NCI-H1105 (cell line): ENCODE results near the gene CPLX4.
"Not testable (repeated sequence)": the region's sequence is repeated elsewhere in the genome, so short reads cannot be mapped to it uniquely, and the experiment has no call there.

ENCODE experiments used
- DNase-seq: peaks from one replicate; lab custom pipeline; 2025; lab: John Stamatoyannopoulos, UW

The CPLX4 gene

DNA sequence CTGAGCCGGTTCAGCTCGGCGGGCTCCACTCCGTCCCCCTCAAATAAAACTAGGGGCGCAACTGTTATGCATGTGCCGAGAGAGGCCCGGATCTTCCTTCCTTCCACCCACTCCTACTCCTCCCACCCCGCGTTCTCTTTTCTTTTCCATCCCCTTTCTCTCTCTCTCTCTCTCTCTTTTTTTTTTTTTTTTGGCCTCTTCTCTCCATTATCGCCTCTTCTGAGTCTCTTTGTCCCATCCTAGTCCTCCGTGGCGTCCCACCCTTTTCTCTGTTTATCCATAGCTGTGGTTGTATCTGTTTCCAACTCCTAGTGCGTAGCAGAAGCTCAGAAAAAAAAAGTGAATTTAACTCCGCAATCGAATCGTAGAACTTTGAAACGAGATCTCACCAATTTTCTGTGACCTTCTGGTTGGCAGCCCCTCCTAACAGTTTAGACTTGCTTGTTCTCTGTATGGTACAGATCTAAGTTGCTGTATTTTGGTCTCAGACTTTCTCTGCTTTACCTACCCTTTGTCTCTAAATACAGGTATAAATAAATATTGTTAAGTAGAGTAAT, 48.8 kb downstream of the CPLX4 start:
- DNase-seq, result no peak

DNA sequence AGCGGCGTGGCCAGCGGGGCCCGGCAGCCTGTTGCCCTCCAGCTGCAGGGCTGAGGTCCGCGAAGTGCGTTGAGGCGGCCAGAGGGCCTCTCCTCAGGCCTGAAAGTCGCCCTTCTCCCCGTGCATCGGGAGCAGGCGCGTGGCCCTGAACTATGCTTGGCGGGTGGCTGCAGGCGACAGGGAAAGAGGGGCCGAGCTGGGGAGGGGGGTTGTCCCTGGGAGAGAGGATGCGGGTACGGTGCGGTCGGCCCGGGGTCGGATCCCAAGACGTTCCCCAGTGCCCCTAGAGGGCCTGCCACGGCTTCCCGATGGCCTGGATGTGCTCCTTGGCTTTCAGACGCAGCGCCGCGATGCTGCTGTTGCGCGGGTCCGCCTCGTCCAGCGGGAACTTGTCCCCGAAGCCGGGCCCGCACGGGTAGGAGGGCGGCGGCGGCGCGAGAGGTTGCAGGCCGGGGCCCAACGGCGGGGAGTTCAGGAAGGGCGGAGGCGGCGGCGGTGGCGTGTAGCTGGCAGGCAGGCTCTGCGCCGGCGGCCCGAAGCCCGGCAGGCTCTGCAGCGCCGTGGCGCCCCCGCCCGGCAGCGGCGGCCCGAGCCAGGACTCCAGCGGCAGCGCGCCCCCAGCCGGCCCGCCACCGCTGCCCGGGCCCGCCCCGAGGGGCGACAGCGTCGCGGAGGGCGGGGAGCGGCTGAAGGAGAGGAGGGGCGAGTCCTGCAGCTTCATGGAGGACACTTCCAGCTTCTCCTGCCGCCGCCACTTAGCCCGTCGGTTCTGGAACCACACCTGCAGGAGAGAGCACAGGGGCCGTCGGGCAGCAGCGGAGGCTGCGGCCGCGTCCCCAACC, 49.5 kb downstream of the CPLX4 start:
- peak; percentile 41 for DNase-seq

DNA sequence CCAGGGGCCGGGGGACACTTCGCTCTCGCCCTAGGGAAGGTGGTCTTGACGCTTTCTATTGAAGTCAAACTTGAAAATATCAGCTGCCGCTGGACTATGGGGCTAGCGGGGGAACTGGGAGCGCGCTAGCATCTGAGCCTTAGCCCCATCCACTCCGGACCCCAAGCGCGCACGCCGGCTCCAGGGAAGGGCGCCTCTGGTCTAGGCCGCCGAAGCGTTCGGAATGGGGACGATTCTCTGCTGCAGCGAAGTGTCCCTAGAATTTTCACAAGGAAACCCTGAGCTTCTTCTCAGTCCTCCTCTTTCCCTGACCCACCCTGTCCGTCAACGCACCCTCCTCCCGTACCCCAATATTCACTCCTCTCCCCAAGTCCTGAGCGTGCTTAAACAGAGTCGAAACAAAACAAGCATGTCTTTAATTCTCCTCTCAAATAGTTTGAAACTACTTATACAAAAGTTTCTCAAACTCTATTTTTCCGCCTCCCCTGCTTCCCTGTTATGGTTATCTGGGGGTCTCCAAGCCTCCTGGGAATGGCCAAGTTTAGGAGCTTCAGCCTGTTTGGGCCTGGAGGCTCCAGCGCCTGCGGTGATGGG, 50.2 kb downstream of the CPLX4 start:
- DNase-seq, result no peak

DNA sequence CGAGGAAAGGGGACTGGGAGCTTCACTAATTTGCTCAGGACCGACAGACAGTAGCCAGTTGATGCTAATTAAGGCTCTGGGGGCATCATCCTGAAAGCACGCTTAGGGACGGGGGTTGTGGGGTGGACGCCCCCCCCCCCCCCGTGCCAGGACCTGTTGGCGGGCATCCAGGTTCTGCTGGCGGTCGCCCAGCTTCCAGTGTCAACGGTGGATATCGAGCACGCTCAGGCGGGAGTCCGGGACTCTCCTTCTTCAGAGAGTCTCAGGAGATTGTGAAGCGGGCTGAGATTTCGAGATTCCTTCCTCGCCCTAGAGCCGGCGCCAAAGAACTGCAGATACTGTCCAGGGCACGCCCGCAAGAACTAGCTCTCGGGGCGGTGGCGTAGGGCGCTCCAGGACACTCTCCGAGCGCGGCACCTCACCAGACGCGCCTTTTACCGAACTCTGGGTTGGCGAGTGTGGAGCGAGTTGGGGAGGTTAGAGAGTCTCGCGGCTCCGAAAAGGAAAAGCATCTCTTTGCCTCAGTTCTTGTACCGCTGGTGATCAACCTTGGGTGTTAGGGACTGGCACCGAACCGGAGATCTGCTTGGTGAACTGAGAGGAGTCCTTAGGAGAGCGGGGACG, 50.8 kb downstream of the CPLX4 start:
- peak; percentile 15 for DNase-seq

DNA sequence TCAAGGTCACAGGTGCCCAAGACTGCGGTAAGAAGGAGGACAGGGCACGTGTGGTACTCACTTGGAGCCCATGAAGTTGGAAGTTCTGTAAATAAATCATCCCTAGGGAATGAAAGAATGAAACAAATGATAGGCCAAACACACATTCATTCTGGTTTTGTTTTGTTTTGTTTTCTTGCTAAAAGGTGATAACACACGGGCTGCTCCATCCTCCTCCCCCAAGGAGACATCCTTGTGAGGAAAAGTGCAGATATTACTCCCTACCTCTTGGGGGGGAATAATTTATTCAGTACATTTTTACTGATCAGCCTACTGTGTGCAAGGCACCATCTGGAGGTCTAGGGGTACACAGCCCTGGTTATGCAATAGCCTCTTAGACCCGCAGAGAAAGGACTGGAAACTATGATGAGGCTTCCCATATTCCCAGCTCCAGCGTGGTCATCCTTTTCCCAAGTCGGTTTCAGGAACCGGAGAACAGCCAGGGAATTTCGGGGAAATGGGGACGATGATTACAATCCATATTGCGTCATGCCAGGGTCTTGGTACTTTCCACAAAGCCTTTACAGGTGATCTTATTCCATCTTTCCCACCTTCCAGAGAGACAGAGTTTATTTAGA, 51.5 kb downstream of the CPLX4 start:
- DNase-seq, result no peak

DNA sequence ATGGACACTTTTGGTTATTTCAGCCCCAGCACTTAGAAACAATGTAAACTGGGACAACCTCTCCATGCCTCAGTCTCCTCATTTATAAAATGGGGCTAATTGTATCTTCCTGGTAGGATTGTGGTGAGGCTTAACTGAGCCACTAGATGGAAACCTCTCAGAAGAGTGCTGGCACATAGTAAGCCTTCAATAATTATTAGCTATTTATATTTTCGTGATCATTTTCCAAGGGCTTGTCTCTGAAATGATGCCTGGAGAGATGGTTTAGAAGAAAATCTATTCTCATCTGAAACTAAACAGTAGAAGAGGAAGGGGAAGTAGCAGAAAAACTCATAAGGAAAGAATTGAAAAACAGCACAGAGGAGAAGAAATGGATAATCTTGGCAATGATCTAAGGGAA, 52.0 kb downstream of the CPLX4 start:
- DNase-seq, result no peak

DNA sequence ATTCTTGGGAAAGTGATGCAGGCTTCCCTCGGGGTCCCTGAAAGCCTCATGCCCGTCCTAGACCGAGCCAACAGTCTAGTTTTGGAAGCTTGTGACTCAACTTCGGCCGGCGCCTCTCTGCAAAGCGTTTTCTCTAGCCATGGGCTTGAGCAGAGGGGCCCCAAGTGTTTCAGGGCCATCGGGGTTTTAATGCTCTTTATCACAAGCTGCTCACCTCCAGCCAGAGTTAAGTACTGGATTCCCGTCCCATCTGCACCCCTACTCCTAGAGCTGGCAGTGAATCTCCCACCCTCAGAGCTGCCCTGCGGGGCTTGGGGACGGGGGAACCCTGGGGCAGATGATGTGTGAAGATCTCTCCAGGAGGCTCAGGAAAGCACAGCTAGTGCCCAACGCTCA, 52.5 kb downstream of the CPLX4 start:
- no peak for DNase-seq

DNA sequence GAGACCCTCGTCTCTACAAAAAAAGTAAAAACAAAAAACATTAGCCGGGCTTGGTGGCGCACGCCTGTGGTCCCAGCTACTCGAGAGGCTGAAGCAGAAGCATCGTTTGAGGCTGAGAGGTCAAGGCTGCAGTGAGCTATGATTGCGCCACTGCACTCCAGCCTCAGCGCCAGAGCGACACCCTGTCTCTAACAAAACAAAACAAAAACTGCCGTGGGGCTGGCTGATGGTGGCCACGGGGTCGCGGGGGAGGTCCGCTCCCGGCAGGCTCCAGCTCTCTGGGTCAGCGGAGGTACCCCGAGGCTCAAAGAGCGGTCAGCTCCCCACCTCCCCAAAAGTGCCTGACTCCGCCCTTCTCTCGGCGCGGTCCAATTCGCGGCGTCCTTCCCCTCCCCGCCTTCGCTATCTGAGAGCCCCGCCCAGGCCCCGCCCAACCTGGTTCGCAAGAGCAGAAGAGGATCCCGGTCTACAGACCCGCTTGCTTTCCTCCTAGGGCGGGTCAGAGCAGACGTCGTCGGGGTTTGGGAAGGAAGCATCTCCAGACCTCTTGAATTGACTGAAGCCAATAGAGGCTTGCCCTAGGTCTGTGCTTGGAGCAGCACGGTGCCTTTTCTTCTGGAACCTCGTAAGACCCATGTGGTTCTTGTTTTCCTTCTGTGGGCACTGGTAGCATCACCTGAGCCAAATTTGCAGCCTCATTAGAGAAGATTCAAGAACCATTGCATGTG, 53.0 kb downstream of the CPLX4 start:
- no peak for DNase-seq

DNA sequence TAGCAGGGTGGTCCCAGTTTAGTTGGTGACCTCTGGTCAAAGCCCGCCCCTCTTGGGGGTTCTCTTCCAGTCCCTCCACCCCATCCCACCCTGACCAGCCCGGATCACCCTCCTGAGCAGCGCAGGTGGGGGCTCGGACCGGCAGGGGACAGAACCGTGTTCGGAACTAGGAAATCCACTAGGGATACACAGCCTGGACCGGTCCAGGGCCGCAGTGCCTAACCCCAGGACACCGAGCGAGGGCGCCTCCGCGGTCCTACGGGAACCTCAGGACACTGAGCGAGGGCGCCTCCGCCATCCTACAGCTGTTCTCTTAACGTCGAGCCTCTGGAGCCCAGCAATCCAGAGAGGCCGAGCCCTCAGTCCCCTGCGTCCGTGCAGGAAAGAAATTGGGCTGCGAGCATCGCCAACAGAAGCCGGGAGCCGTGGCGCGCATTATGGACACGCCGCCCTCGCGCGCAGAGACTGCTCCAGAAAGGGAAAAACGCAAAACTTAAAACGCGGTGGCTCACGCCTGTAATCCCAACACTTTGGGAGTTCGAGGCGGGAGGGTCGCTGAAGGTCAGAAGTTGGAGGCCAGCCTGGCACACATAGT, 53.7 kb downstream of the CPLX4 start:
- DNase-seq, result no peak

DNA sequence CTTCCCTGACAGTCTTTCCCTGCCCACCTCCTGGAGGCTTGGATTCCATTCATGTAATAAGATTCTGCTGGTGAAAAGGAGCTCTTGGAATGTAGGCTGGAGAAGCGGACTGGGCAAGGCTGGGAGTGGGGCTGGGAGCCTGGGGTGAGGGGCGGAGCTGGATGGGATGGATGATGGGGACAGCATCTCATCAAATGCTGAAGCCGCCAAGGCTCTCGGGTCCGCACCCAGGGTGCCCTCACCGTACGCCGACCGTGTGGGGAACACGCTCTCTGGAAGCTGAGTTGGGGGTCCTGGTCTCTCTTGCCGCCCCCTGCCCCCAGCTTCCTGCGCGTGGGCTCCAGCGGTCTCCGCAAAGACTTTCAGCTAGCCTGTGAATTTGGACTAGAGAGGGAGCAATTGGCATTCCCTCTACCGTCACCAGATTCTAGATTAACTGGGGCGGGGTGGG, 54.3 kb downstream of the CPLX4 start:
- no peak for DNase-seq

DNA sequence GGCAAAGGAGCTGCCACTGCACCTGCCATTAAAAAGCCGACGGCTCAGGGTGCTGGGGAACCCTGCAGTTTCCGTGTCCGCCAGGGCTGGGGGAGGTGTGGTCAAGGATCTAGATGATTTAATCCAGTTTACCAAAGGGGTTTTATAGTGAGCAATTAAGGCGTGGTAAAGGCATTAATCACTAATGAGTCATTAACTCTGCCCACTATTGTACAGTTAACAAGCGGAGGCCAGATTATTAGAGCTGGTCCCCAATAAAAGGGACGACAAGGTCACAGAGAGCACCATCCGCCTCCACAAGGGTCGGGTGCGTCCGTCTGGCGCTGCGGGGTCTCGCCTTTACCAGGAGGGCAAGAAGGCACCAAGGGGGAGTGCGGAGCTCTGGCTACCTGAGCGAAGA, 54.8 kb downstream of the CPLX4 start:
- DNase-seq, result no peak

DNA sequence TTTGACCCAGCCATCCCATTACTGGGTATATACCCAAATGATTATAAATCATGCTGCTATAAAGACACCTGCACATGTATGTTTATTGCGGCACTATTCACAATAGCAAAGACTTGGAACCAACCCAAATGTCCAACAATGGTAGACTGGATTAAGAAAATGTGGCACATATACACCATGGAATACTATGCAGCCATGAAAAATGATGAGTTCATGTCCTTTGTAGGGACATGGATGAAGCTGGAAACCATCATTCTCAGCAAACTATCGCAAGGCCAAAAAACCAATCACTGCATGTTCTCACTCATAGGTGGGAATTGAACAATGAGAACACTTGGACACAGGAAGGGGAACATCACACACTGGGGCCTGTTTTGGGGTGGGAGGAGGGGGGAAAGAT, 56.2 kb downstream of the CPLX4 start:
- not testable (repeated sequence) for DNase-seq

DNA sequence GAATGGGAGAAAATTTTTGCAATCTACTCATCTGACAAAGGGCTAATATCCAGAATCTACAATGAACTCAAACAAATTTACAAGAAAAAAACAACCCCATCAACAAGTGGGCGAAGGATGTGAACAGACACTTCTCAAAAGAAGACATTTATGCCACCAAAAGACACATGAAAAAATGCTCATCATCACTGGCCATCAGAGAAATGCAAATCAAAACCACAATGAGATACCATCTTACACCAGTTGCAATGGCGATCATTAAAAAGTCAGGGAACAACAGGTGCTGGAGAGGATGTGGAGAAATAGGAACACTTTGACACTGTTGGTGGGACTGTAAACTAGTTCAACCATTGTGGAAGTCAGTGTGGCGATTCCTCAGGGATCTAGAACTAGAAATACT, 56.6 kb downstream of the CPLX4 start:
- not testable (repeated sequence) for DNase-seq

DNA sequence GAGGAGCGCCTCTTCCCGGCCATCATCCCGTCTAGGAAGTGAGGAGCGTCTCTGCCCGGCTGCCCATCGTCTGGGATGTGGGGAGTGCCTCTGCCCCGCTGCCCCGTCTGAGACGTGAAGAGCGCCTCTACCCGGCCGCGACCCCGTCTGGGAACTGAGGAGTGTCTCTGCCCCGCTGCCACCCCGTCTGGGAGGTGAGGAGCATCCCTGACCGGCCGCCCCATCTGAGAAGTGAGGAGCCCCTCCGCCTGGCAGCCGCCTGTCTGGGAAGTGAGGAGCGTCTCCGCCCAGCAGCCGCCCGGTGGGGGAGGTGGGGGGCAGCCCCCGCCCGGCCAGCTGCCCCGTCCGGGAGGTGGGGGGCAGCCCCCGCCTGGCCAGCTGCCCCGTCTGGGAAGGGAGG, 63.0 kb downstream of the CPLX4 start:
- not testable (repeated sequence) for DNase-seq

DNA sequence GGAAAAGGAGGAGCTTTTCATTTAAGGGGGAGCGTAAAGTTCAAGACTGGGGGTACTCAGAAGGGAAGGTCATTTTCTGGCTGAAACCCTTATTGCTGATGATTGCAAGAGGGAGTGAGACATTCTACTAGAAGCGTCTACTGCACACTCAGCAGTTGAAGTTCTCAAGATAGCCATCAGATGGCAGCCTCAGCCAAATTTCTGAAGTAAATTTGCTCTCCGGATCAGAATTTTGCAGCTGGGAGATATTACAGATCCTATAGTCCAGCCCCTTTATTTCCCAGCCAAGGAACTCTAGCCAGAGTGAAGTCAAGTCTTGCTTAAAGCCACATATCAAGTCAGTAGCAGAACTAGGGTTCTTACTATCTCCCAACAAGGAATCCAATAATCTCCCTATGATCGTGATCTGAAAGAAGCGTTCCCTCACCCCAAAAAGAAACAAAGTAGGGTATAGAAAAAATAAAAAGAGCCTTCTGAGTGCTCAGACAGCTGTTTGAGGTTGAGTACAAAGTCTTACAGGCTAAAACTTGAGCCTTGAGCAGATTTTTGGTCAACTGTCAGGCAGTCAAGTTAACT, 69.2 kb downstream of the CPLX4 start:
- DNase-seq, result peak; percentile 62

DNA sequence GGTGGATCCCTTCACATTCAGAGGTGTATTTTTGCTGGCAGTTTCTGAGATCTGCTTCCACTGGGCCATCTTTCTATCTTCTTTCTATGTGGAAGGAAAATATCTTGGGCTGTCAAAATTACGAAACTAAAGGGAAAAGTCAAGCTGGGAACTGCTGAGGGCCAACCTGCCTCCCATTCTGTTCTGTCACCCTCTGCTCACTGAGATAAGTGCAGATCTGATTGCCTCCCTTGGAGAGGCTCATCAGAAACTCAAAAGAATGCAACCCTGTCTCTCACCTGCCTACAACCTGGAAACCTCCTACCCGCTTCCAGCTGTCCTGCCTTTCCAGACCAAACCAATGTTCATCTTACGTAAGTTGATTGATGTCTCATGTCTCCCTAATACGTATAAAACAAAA, 71.7 kb downstream of the CPLX4 start:
- DNase-seq, result no peak
